Hepatocyte (in vitro differentiated cells): ENCODE measurements around the gene TMEM14C. TPM values are rescaled to one million over a fixed set of nuclear protein-coding genes. Genes with fewer than 3 reads are reported as not detected.

Experiments
- DNase-seq: peaks from one replicate; pipeline ENCODE4 v3.0.0-alpha.2; 2016; ENCODE audit warnings: low spot score
- H2AFZ ChIP-seq: fragments of 200-600 bp; sonication (generic); 2 replicates; pipeline ENCODE4 v1.6.0; 2016; ENCODE audit warnings: antibody characterized with exemption, mild to moderate bottlenecking
- H3K27ac ChIP-seq: fragments of 200-600 bp; sonication (generic); 2 replicates; pipeline ENCODE4 v1.5.1; 2016; ENCODE audit warnings: mild to moderate bottlenecking
- H3K27me3 ChIP-seq: fragments of 200-600 bp; sonication (generic); 2 replicates; pipeline ENCODE4 v1.6.1; 2016
- H3K36me3 ChIP-seq: fragments of 200-600 bp; sonication (generic); replicated peaks from 2 replicates; pipeline ENCODE4 v1.5.1; 2016; ENCODE audit warnings: low read depth; ENCODE audit not compliant: insufficient read depth
- H3K4me1 ChIP-seq: fragments of 200-600 bp; sonication (generic); 2 replicates; pipeline ENCODE4 v1.5.1; 2016; ENCODE audit warnings: mild to moderate bottlenecking, moderate library complexity; ENCODE audit not compliant: insufficient read depth
- H3K4me2 ChIP-seq: fragments of 200-600 bp; sonication (generic); 2 replicates; pipeline ENCODE4 v1.6.0; 2016
- H3K4me3 ChIP-seq: fragments of 200-600 bp; sonication (generic); 2 replicates; pipeline ENCODE4 v1.5.1; 2016; ENCODE audit warnings: mild to moderate bottlenecking
- H3K79me2 ChIP-seq: fragments of 200-600 bp; sonication (generic); 2 replicates; pipeline ENCODE4 v1.6.0; 2017; ENCODE audit warnings: mild to moderate bottlenecking
- H3K9me2 ChIP-seq: fragments of 200-600 bp; sonication (generic); replicated peaks from 2 replicates; pipeline ENCODE4 v1.6.0; 2017; ENCODE audit warnings: mild to moderate bottlenecking; ENCODE audit not compliant: insufficient read depth
- H3K9me3 ChIP-seq: fragments of 200-600 bp; sonication (generic); 2 replicates; pipeline ENCODE4 v1.5.1; 2016; ENCODE audit warnings: low read depth, mild to moderate bottlenecking
- H4K20me1 ChIP-seq: fragments of 200-600 bp; sonication (generic); 2 replicates; pipeline ENCODE4 v1.6.0; 2016; ENCODE audit warnings: mild to moderate bottlenecking; ENCODE audit not compliant: insufficient read depth, poor library complexity, severe bottlenecking
- CTCF ChIP-seq: fragments of 200-600 bp; sonication (generic); IDR thresholded peaks from 2 replicates; pipeline ENCODE4 v1.5.1; 2016; ENCODE audit warnings: antibody characterized with exemption, mild to moderate bottlenecking; ENCODE audit not compliant: poor library complexity
- EZH2 ChIP-seq: fragments of 200-600 bp; sonication (generic); IDR thresholded peaks from 2 replicates; pipeline ENCODE4 v1.6.1; 2016; ENCODE audit warnings: antibody characterized with exemption, mild to moderate bottlenecking, borderline replicate concordance
- EZH2phosphoT487 ChIP-seq: fragments of 200-600 bp; sonication (generic); IDR thresholded peaks from one replicate; pipeline ENCODE4 v1.6.1; 2018; ENCODE audit warnings: antibody characterized with exemption, mild to moderate bottlenecking, low read depth, moderate library complexity; ENCODE audit not compliant: unreplicated experiment, severe bottlenecking
- WGBS: methylation state at CpG from one replicate; pipeline ENCODE4 v1.1.6; 2016; ENCODE audit warnings: low lambda C conversion rate; ENCODE audit errors: missing lambda C conversion rate; 5-methylcytosine and 5-hydroxymethylcytosine counted together
- polyA plus RNA-seq: library from polyadenylated mRNA; unstranded; fragments of >200 nt; fragmentation: Nextera tagmentation; extraction: Ambion mirVana; gene quantifications from 2 replicates; pipeline ENCODE4 v1.2.1, GENCODE V29; 2016
- total RNA-seq: library from RNA; depleted of rRNA; stranded (reverse); fragments of >200 nt; gene quantifications from 2 replicates; pipeline ENCODE4 v1.2.3, GENCODE V29; 2014

TMEM14C gene
- total and polyA plus RNA-seq, 2 experiments from 2014 or later: 155 to 176 TPM

DNA sequence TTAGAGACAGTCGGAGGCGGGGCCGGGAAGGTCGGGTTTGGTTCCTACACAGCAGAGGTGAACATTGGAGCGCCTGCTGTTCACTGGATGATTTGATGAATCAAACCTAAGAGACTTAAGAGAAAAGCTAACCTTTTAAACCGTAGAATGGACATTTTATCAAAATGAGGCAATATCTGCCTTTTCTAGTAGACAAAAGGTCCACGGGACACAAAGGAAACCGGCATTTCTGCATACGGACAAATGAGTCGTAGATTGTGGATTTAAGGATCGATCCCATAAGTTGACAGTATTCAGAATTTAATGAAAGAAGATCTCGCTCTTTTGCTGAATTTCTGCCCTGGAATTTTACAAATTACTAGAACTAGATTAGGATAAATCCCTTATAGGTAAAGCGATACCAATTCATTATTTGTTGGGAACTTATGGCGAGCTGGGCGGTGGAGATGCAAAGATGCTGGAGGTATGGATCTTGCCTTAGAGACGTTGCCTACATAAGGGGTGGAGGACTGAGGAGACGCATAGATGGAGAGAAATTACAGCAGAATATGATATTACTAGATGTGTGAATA is 27.7 kb upstream of the TMEM14C start:
- DNase-seq: no peak
- TF ChIP-seq CTCF (no peak), EZH2 (no peak), EZH2phosphoT487 (no peak)
- Histone ChIP-seq H3K4me2 (peak overlapping the region; percentile 91), H3K4me3 (peak overlapping the region; percentile 73), H4K20me1 (no peaks in the 10 kb centered on the region), H3K4me1 (peaks cover 39% of the 10 kb centered on the region), H3K27me3 (no peaks in the 10 kb centered on the region), H3K9me3 (no peaks in the 10 kb centered on the region), H3K27ac (peak overlapping the region; percentile 90), H2AFZ (peak overlapping the region; percentile 79), H3K36me3 (no peaks in the 10 kb centered on the region), H3K79me2 (peaks cover 58% of the 10 kb centered on the region), H3K9me2 (no peaks in the 10 kb centered on the region)
- 1% methylated on average over 17 of the region's 17 CpGs for WGBS

DNA sequence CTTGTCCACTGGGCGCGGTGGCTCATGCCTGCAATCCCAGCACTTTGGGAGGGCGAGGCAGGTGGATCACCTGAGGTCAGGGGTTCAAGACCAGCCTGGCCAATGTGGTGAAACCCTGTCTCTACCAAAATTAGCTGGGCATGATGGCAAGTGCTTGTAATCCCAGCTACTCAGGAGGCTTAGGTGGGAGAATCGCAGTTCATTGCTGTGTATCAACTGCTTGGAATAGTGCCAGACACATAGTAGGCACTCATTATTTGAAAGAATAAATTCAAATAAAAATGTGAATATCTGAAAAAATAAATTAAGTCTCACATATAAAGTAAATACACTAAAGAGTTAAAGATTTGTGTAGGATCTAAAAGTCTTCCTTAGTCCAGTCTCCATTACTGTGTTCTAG is 26.2 kb upstream of the TMEM14C start:
- Histone ChIP-seq H4K20me1 (no peaks in the 10 kb centered on the region), H3K4me1 (peaks cover 28% of the 10 kb centered on the region), H3K9me2 (no peaks in the 10 kb centered on the region), H3K79me2 (peaks cover 57% of the 10 kb centered on the region), H3K4me2 (peak overlapping the region; percentile 91), H3K27me3 (no peaks in the 10 kb centered on the region), H3K27ac (no peak overlapping the region), H3K9me3 (no peaks in the 10 kb centered on the region), H2AFZ (no peak overlapping the region), H3K36me3 (no peaks in the 10 kb centered on the region), H3K4me3 (no peak overlapping the region)
- WGBS: 98% methylated on average over 4 of the region's 4 CpGs
- no peak for DNase-seq
- TF ChIP-seq EZH2: no peak
- no peak for TF ChIP-seq EZH2phosphoT487
- no peak for TF ChIP-seq CTCF

GRCh38 chr6:10713962-10714361 is 8.9 kb upstream of the TMEM14C start:
- H3K36me3 ChIP-seq: no peaks in the 10 kb centered on the region
- no peak overlapping the region for H2AFZ ChIP-seq
- H3K79me2 ChIP-seq: no peaks in the 10 kb centered on the region
- TF ChIP-seq CTCF (no peak), EZH2 (no peak), EZH2phosphoT487 (no peak)
- H3K4me3 ChIP-seq: no peak overlapping the region
- no peaks in the 10 kb centered on the region for H3K4me1 ChIP-seq
- no peak overlapping the region for H3K27ac ChIP-seq
- no peak overlapping the region for H3K4me2 ChIP-seq
- no peaks in the 10 kb centered on the region for H3K9me3 ChIP-seq
- no peak for DNase-seq
- H3K27me3 ChIP-seq: no peaks in the 10 kb centered on the region
- no peaks in the 10 kb centered on the region for H4K20me1 ChIP-seq
- WGBS: 88% methylated on average over 8 of the region's 8 CpGs
- no peaks in the 10 kb centered on the region for H3K9me2 ChIP-seq
